NT2/D1 (cell line): ENCODE data around the gene FOXO6.

Source experiments
- YY1 ChIP-seq: IDR thresholded peaks from 2 replicates; pipeline ENCODE4 v1.6.1; 2011; ENCODE audit not compliant: insufficient read length, insufficient read depth
- ZNF274 ChIP-seq: IDR thresholded peaks from 2 replicates; pipeline ENCODE4 v1.6.1; 2011; ENCODE audit warnings: mild to moderate bottlenecking, low read depth, low read length

GRCh38 chr1:41419584-41420295 is 58.5 kb downstream of the FOXO6 start:
- TF ChIP-seq ZNF274 (no peak), YY1 (no peak)
